ENCODE results near the gene S100A7A. TPM values are rescaled to one million over a fixed set of nuclear protein-coding genes. Genes with fewer than 3 reads are reported as not detected.

The S100A7A gene
- total RNA-seq (not detected), polyA plus RNA-seq (not detected)

- CTCF ChIA-PET = no interaction called here
- no peak within 1 kb of the TSS for H3K27ac Mint-ChIP-seq
These were observed at the start of gene S100A7A for GRCh38 chr1:153415850-153416570. Gene S100A7A, plus strand, starts transcription at chr1:153416520. Its CDS starts 1,563 bp downstream, at chr1:153418083.

GRCh38 chr1:153367090-153367489, 49.2 kb upstream of the S100A7A start:
- Histone ChIP-seq H3K9me3 (ENCODE audit: low read length) (no peaks in the 10 kb centered on the region), H3K4me3 (ENCODE audit: low read length) (no peak overlapping the region), H3K27ac (ENCODE audit: low read depth, low read length) (no peak overlapping the region), H3K36me3 (ENCODE audit: insufficient read depth, low read length) (no peaks in the 10 kb centered on the region), H3K27me3 (ENCODE audit: insufficient read depth, low read length, poor library complexity, severe bottlenecking) (no peaks in the 10 kb centered on the region), H3K4me1 (ENCODE audit: insufficient read depth, low read length) (no peaks in the 10 kb centered on the region)
- Mint-ChIP-seq H3K27ac (no peak overlapping the region), H3K9me3 (no peaks in the 10 kb centered on the region), H3K4me1 (no peaks in the 10 kb centered on the region), H3K27me3 (peaks cover 22 to 48% of the 10 kb centered on the region in 2 donors), H3K36me3 (no peaks in the 10 kb centered on the region), H3K4me3 (no peak overlapping the region)
- ChIA-PET POLR2A (no interaction called here), CTCF (no interaction called here)
- no peak for DNase-seq

More at GRCh38 chr1:153415850-153416570, at the start of gene S100A7A:
- H3K4me1 Mint-ChIP-seq = no peaks in the 10 kb centered on the region
- Histone ChIP-seq H3K4me1 (ENCODE audit: insufficient read depth, low read length) (no peaks in the 10 kb centered on the region), H3K9me3 (ENCODE audit: low read length) (no peaks in the 10 kb centered on the region), H3K36me3 (ENCODE audit: insufficient read depth, low read length) (no peaks in the 10 kb centered on the region), H3K27ac (ENCODE audit: low read depth, low read length) (no peak within 1 kb of the TSS), H3K27me3 (ENCODE audit: insufficient read depth, low read length, poor library complexity, severe bottlenecking) (no peaks in the 10 kb centered on the region), H3K4me3 (ENCODE audit: low read length) (no peak within 1 kb of the TSS)
- DNase-seq = no peak
- H3K4me3 Mint-ChIP-seq = no peak within 1 kb of the TSS
- POLR2A ChIA-PET = no interaction called here
- peaks cover 0 to 10% (median 7%) of the 10 kb centered on the region in 5 donors for H3K9me3 Mint-ChIP-seq
- no peaks in the 10 kb centered on the region for H3K36me3 Mint-ChIP-seq
- peaks cover 17 to 45% of the 10 kb centered on the region in 2 donors for H3K27me3 Mint-ChIP-seq

DNA sequence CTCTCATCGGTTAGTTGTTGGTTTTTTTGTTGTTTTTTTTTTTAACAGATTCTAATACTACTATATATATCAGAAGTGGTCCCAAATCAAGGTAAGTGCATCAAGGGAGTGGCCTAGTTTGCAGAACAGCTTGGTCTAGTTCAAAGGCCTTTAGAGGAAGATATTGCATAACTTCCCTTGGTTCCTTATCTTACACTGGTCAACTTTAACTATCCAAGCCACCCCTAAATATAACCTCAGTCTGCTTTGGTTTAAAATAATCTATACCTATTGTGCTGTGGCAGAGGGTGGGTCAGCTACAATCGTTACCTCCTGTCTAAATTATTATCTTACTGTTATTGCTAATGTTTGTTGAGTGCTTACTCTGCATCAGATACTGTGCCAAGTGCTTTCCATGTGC, 47.8 kb upstream of the S100A7A start:
- DNase-seq = no peak
- Histone ChIP-seq H3K27ac (ENCODE audit: low read depth, low read length) (no peak overlapping the region), H3K27me3 (ENCODE audit: insufficient read depth, low read length, poor library complexity, severe bottlenecking) (no peaks in the 10 kb centered on the region), H3K36me3 (ENCODE audit: insufficient read depth, low read length) (no peaks in the 10 kb centered on the region), H3K4me3 (ENCODE audit: low read length) (no peak overlapping the region), H3K4me1 (ENCODE audit: insufficient read depth, low read length) (no peaks in the 10 kb centered on the region), H3K9me3 (ENCODE audit: low read length) (no peaks in the 10 kb centered on the region)
- POLR2A ChIA-PET = no interaction called here
- Mint-ChIP-seq H3K9me3 (no peaks in the 10 kb centered on the region), H3K4me3 (no peak overlapping the region), H3K36me3 (no peaks in the 10 kb centered on the region), H3K27me3 (peaks cover 18 to 49% of the 10 kb centered on the region in 2 donors), H3K27ac (no peak overlapping the region), H3K4me1 (no peaks in the 10 kb centered on the region)
- CTCF ChIA-PET = no interaction called here

DNA sequence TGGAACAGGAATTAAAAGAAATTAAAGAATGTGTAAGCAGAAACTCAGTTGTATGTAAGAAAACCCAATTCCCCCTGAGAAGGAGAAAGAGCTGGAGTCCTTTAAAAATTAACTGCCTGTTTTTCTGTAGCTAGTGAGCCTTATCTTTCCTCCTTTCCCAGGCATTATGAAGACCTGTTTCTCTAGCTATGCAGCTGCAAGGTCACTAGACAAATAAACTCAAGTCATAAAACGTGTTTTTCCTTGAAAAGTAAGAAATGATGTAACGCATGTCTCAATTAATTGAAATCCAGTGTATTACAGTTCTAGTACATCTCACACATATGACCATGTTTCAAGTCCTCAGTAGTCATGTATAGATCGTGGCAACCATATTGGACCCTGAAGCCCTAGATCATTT, 46.2 kb upstream of the S100A7A start:
- Histone ChIP-seq H3K4me3 (ENCODE audit: low read length) (no peak overlapping the region), H3K36me3 (ENCODE audit: insufficient read depth, low read length) (no peaks in the 10 kb centered on the region), H3K27ac (ENCODE audit: low read depth, low read length) (no peak overlapping the region), H3K9me3 (ENCODE audit: low read length) (no peaks in the 10 kb centered on the region), H3K4me1 (ENCODE audit: insufficient read depth, low read length) (no peaks in the 10 kb centered on the region), H3K27me3 (ENCODE audit: insufficient read depth, low read length, poor library complexity, severe bottlenecking) (no peaks in the 10 kb centered on the region)
- Mint-ChIP-seq H3K9me3 (no peaks in the 10 kb centered on the region), H3K4me3 (no peak overlapping the region), H3K36me3 (no peaks in the 10 kb centered on the region), H3K27ac (no peak overlapping the region), H3K4me1 (no peaks in the 10 kb centered on the region), H3K27me3 (peaks cover 14 to 47% of the 10 kb centered on the region in 2 donors)
- no peak for DNase-seq
- CTCF ChIA-PET = no interaction called here
- POLR2A ChIA-PET = no interaction called here

GRCh38 chr1:153371231-153371630, 45.1 kb upstream of the S100A7A start:
- Histone ChIP-seq H3K27me3 (ENCODE audit: insufficient read depth, low read length, poor library complexity, severe bottlenecking) (peaks cover 5% of the 10 kb centered on the region), H3K27ac (ENCODE audit: low read depth, low read length) (no peak overlapping the region), H3K4me1 (ENCODE audit: insufficient read depth, low read length) (no peaks in the 10 kb centered on the region), H3K9me3 (ENCODE audit: low read length) (no peaks in the 10 kb centered on the region), H3K4me3 (ENCODE audit: low read length) (no peak overlapping the region), H3K36me3 (ENCODE audit: insufficient read depth, low read length) (no peaks in the 10 kb centered on the region)
- H3K27ac Mint-ChIP-seq = no peak overlapping the region
- H3K4me3 Mint-ChIP-seq = no peak overlapping the region
- no peaks in the 10 kb centered on the region for H3K4me1 Mint-ChIP-seq
- DNase-seq = no peak
- H3K9me3 Mint-ChIP-seq = no peaks in the 10 kb centered on the region
- CTCF ChIA-PET = no interaction called here
- POLR2A ChIA-PET = no interaction called here
- peaks cover 17 to 45% of the 10 kb centered on the region in 2 donors for H3K27me3 Mint-ChIP-seq
- H3K36me3 Mint-ChIP-seq = no peaks in the 10 kb centered on the region

DNA sequence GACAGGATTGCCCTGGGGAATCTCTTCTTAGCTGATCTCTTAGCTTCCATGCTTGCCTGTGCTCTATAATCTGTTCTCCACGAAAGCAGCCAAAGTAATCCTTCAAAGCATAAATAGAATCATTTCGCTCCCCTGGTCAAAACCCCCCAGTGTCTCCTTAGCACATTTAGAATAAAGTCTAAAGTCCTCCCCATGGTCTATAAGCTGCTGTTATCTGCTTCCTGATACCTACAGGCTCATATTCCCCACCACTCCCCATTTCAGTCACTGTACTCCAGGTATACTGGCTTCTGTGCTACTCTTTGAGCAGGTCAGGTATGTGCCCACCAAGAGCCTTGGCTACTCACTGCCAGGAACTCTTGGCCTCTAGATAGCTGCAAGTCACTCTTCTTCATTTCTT, 43.7 kb upstream of the S100A7A start:
- Histone ChIP-seq H3K4me3 (ENCODE audit: low read length) (no peak overlapping the region), H3K27me3 (ENCODE audit: insufficient read depth, low read length, poor library complexity, severe bottlenecking) (peaks cover 5% of the 10 kb centered on the region), H3K9me3 (ENCODE audit: low read length) (no peaks in the 10 kb centered on the region), H3K36me3 (ENCODE audit: insufficient read depth, low read length) (no peaks in the 10 kb centered on the region), H3K4me1 (ENCODE audit: insufficient read depth, low read length) (no peaks in the 10 kb centered on the region), H3K27ac (ENCODE audit: low read depth, low read length) (no peak overlapping the region)
- no peaks in the 10 kb centered on the region for H3K36me3 Mint-ChIP-seq
- H3K4me3 Mint-ChIP-seq = no peak overlapping the region
- peaks cover 22 to 55% of the 10 kb centered on the region in 2 donors for H3K27me3 Mint-ChIP-seq
- no peak overlapping the region for H3K27ac Mint-ChIP-seq
- no peaks in the 10 kb centered on the region for H3K9me3 Mint-ChIP-seq
- CTCF ChIA-PET = no interaction called here
- H3K4me1 Mint-ChIP-seq = no peaks in the 10 kb centered on the region
- no peak for DNase-seq
- POLR2A ChIA-PET = no interaction called here

DNA sequence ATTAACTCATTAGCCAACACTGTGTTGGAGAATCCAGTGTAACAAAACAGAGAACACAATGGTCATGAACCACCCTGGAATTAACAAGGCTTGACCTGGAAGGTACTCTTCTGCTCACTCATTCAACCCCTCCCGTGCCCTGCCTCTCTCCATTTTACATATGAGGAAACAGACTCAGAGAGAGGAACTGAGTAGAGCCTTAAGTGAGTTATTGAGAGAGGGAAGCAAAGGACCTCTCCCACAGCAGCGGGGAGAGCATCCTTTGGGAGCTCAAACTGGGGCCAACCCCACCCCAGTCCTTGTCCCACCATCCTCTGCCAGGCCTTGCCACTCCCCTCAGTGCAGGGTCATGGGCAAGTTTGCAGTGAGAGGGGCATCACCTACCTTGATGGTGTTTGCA, 42.2 kb upstream of the S100A7A start:
- Histone ChIP-seq H3K27ac (ENCODE audit: low read depth, low read length) (no peak overlapping the region), H3K4me3 (ENCODE audit: low read length) (no peak overlapping the region), H3K4me1 (ENCODE audit: insufficient read depth, low read length) (no peaks in the 10 kb centered on the region), H3K9me3 (ENCODE audit: low read length) (no peaks in the 10 kb centered on the region), H3K27me3 (ENCODE audit: insufficient read depth, low read length, poor library complexity, severe bottlenecking) (peaks cover 5% of the 10 kb centered on the region), H3K36me3 (ENCODE audit: insufficient read depth, low read length) (no peaks in the 10 kb centered on the region)
- no peaks in the 10 kb centered on the region for H3K4me1 Mint-ChIP-seq
- no peak for DNase-seq
- H3K36me3 Mint-ChIP-seq = no peaks in the 10 kb centered on the region
- H3K27ac Mint-ChIP-seq = peak overlapping the region in 1 of 8 donors; percentile 25
- H3K27me3 Mint-ChIP-seq = peaks cover 24 to 70% of the 10 kb centered on the region in 2 donors
- H3K9me3 Mint-ChIP-seq = no peaks in the 10 kb centered on the region
- no peak overlapping the region for H3K4me3 Mint-ChIP-seq
- POLR2A ChIA-PET = no interaction called here
- CTCF ChIA-PET = no interaction called here

DNA sequence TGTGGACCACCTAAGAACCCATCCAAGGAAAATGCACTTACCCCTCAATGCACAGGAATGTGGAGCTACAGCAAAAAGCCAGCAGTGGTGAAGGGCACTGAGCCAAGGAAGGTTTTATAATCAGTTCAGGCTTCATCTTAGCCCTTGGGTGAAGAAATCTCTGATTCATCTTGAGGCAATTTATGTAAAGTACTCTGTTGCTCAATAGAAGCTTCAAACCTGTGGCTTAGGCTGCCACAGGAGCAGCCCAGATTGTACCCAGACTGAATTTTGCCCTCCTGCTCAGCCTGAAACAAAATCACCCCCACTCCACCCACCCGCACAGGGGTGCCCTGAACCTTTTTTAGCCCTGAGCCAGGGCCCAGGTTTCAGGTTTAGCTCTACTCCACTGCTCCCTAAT, 40.8 kb upstream of the S100A7A start, which contains the start of gene S100A12:
Gene S100A12 (minus strand): TSS at position 111 of the 400 bp plus-strand sequence. CDS start 1,029 bp downstream, outside the sequence.
- ChIA-PET CTCF (interaction anchor here (1.4 kb wide), 1 partner anchor 22 kb away, joined by 5 read pairs; no protein-coding TSS in a partner anchor), POLR2A (no interaction called here)
- Mint-ChIP-seq H3K36me3 (no peaks in the 10 kb centered on the region), H3K4me3 (no peak within 1 kb of the TSS), H3K27me3 (peaks cover 23 to 74% of the 10 kb centered on the region in 2 donors), H3K27ac (no peak within 1 kb of the TSS), H3K4me1 (no peaks in the 10 kb centered on the region), H3K9me3 (peaks cover 0 to 3% (median 0%) of the 10 kb centered on the region in 5 donors)
- no peaks in the 10 kb centered on the region for H3K4me1 ChIP-seq (ENCODE audit: insufficient read depth, low read length)
- peaks cover 5% of the 10 kb centered on the region for H3K27me3 ChIP-seq (ENCODE audit: insufficient read depth, low read length, poor library complexity, severe bottlenecking)
- H3K27ac ChIP-seq (ENCODE audit: low read depth, low read length) = no peak within 1 kb of the TSS
- no peak within 1 kb of the TSS for H3K4me3 ChIP-seq (ENCODE audit: low read length)
- no peak for DNase-seq
- no peaks in the 10 kb centered on the region for H3K9me3 ChIP-seq (ENCODE audit: low read length)
- no peaks in the 10 kb centered on the region for H3K36me3 ChIP-seq (ENCODE audit: insufficient read depth, low read length)

Measured in CD8-positive, alpha-beta memory T cell (primary cell).